Esophagus squamous epithelium (tissue), 4 donors: ENCODE results near the gene MRAS.

Experiments used
- CTCF ChIP-seq, 6 experiments: fragments of 450-650 bp in 4 of 6; fragments of 200-600 bp in 2 of 6; sonication (generic) in 2 of 6; IDR thresholded peaks; one replicate each; pipeline ENCODE4 v1.5.1; 2016 to 2019; ENCODE audit warnings: antibody characterized with exemption in 6 of 6, mild to moderate bottlenecking in 4 of 6, moderate library complexity in 4 of 6
- POLR2A ChIP-seq, 4 donors: fragments of 450-650 bp; IDR thresholded peaks; one replicate each; pipeline ENCODE4 v1.6.1; 2017; ENCODE audit warnings: antibody characterized with exemption in 4 of 4, mild to moderate bottlenecking in 4 of 4, moderate library complexity in 3 of 4

GRCh38 chr3:138329984-138330293 is 18.4 kb upstream of the MRAS start:
- TF ChIP-seq CTCF (IDR thresholded peaks at IDR 0.05), result no peak
- TF ChIP-seq POLR2A (IDR thresholded peaks at IDR 0.05), result no peak
